Limb (tissue), 2 donors: ENCODE data around the gene LRWD1.
"Not testable (repeated sequence)": the region's sequence is repeated elsewhere in the genome, so short reads cannot be mapped to it uniquely, and the experiment has no call there.

Experiments
- DNase-seq, 2 donors: peaks; one replicate each; pipeline ENCODE4 v3.0.0-alpha.2; 2016; ENCODE audit errors: extremely low spot score in 2 of 2

The LRWD1 gene

DNA sequence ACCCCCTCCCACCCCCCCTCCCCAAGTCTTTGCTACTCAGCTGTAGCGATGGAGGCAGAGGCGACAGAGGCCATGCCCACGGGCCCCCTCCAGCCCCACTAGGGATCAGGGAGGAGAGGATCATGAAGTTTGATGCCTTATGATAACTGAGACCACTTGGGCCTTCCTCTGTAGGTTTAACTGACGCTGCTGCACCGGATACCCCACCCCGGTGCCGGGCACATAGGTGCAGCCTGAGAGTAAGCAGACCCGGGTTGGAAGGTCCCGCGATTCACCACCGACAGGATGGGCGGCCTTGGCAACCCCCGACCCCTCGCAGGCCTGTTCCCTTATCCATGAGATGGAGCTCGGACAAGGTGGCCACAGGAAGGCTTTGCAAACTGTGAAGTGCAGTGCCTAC lies 29.2 kb downstream of the LRWD1 start:
- DNase-seq: not testable (repeated sequence)

DNA sequence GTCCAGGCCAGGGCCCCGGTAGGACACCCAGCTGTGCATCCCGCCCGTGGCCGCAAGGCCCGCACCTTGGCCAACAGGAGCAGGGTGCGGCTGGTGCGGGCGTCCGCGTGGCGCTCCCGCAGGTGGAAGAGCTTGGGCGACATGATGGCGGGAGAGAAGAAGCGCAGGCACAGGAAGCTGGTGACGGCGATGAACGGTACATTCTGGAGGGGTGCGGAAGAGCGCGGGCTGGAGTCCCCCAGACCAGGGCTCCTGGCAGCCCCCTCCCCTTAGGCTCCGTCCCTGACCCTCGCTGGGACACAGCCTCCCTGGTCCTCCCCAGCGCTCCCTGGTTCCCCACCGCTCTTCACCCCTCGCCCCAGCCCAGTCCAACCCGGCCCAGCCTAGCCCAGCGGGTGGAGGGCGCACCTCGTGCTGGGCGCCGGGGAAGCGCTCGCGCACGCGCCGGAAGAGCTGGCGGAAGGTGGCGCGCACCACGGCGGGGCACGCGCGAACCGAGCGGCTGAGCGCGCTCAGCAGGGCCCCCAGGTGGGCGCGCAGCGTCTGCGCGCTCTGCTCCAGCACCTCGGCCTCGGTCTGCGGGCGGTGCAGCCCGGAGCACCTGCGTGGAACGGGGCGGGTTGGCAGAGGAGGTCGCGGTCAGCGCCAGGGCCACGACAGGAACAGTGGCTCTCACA lies 29.8 kb downstream of the LRWD1 start:
- not testable (repeated sequence) for DNase-seq

GRCh38 chr7:102496861-102497260 lies 32.1 kb downstream of the LRWD1 start:
- not testable (repeated sequence) for DNase-seq

DNA sequence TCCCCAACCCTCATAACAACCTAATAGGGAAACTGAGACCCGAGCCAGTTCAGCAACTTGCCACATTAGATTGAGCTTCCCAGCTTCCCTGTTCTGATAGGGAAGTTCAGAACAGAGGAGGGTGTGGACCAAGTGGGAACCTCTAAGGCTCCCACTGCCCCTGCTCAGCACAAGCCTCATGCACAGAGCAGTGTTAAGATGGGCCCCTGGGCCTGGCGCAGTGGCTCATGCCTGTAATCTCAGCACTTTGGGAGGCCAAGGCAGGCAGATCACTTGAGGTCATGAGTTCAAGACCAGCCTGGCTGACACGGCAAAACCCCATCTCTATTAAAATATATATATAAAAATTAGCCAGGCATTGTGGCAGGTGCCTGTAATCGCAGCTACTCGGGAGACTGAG lies 32.5 kb downstream of the LRWD1 start:
- DNase-seq: not testable (repeated sequence)

- not testable (repeated sequence) for DNase-seq
Measured at GRCh38 chr7:102498321-102498720, 33.5 kb downstream of the LRWD1 start.

DNA sequence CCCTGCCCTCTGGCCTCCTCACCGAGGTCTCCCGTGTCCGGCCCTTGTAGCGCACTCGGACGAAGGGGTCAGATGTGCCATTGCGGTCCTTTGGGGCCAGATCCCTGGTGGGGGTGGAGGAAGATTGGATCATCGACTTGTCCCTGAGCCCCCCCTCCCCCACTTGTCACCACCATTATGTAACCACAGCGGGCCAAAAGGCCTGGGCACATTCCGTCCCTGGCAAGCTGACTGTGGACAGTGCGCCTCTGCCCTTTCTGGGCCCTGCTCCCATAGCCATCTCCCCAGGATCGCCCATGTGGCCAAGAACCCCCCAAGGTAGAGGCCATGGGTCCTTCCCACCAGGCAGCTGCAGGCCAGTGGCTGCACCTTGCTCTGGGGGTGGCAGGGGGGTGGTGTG lies 38.4 kb downstream of the LRWD1 start:
- DNase-seq: not testable (repeated sequence)

DNA sequence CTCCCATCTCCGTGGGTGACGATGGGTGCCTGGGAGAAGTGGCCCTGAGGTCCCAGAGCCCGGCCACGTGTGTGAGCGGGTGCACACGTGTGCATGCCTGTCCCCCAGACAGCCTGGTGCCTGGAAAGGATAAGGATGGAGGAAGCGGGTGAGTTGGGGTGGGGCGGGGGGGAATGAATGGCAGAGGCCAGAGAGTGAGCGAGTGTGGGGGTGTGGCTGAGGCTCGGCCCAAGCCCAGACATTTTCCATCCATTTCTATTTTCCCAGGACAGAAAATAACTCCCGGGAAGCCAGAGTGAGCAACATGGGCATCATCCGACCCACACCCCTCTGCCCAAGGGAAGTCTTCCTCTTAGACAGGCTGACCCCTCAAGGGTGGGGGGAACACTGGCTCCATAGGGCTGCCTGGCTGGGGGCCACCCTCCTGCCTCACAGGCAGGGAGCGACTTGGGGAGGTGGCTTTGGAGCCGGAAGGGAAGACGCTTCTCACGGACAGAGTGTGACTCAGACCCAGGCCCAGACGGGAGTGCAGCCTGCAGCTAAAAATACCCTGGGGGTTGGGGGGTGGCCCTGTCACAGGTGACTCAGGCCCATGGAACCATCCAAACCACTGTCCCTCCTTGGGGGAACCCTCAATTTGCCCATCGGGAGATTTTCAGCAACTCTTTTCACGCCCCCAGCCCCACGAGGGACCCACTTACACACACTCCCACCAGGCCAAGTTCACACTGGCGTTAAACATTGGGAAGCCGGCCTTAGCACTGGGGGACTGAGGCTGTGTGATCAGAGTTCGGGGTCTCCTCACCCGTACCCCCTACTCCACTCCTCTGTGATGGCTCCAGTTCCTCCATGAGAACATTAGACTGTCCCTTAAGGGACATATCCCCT lies 40.8 kb downstream of the LRWD1 start:
- not testable (repeated sequence) for DNase-seq

- not testable (repeated sequence) for DNase-seq
Measured at GRCh38 chr7:102507410-102508088, 42.8 kb downstream of the LRWD1 start.

- DNase-seq: not testable (repeated sequence)
Measured at GRCh38 chr7:102510575-102510974, 45.8 kb downstream of the LRWD1 start.

DNA sequence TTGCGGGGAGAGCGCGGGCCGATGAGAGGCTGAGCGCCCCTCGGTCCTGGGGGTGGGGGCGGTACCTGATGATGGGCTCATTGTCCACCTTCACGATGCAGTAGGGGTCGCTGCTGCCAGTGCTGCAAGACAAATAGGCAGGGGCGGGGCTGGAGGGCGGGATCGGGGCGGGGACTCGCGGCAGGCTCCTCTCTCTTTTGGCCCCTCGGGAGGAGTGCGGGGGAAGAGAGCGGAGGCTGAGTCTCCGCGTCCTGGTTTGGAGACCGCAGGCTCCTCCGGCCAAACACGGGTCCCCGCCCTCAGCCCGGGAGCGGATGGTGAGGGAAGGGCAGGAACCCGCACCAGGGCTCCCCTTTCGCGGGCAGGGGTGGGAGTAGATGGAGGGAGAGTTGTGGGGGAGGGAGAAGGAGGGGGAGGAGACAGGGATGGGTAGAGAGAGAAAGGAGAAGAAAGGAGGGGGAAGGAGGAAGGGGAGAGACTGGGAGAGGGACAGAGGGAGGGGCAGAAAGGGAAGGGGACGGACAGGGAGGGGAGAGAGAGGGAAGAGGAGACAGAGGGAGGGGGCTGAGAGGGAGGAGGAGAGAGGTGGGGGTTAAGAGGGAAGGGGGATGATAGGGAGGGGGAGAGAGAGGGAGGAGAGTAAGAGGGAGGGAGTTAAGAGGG lies 47.2 kb downstream of the LRWD1 start:
- DNase-seq: not testable (repeated sequence)

GRCh38 chr7:102512642-102513221 lies 47.9 kb downstream of the LRWD1 start:
- DNase-seq: peak; percentile 78 to 90

DNA sequence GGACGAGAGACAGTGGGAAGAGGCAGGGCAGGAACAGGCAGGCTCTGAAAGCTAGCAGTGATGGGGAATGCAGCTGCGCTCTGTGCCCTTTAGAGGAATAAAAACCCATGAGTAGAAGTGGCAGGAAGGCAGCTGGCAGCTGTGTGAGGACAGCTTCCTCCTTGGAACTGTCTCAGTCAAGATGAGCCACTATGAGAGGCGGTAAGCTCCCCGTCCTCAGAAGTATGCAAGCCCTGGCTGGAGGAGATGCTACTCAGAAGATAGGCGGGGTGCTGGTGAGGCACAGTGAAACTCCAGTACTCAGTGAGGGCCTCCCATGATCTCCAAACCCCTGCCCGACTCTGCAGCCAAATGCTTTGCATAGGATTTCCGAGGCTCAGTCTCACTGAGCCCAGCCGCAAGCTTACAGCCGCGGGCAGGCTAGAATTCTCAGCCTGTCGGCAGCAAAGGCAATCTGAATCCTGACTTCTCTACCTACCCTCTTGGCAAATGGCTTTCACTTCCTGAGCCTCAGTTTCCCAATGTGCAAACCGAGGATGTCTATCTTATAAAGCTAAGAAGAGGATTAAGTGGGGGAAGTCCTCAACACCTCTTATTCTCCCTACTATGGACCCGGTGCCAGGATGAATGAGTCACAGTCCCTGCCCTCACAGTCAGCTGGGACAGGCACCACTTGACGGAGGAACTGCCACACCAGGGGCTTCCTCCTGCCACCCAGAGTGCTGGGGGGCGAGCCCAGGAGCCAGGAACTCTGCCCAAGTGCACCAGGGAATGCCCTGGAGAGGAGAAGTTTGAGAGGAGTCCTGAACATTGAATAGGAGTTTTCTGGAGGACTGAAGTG lies 50.3 kb downstream of the LRWD1 start:
- DNase-seq: not testable (repeated sequence)

- not testable (repeated sequence) for DNase-seq
Measured at GRCh38 chr7:102515889-102516288, 51.1 kb downstream of the LRWD1 start.

DNA sequence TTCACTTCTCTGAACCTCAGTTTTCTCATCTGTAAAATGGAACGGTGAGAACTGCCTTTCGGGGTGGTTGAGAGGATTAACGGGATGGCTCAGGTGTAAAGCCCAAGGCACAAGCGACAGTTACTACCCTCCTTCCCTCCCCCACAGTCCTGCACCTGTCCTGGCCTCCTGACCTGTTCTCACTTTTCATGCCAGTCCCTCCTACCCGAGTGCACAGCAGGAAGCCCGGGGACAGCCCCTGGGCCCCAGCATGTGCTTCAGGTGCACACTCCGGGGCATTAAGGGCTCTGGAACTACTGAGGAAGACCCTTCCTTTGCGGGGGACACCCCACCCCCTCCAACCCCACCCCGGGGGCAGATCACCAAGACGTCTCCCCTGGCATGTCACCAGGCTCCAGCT lies 52.2 kb downstream of the LRWD1 start:
- DNase-seq: not testable (repeated sequence)

- DNase-seq: peak in 1 of 2 donors; percentile 72
Measured at GRCh38 chr7:102517550-102518147, 52.9 kb downstream of the LRWD1 start, which contains the start of gene RASA4B. Gene RASA4B (minus strand): TSS chr7:102517777. CDS start chr7:102517710, 67 bp downstream.

DNA sequence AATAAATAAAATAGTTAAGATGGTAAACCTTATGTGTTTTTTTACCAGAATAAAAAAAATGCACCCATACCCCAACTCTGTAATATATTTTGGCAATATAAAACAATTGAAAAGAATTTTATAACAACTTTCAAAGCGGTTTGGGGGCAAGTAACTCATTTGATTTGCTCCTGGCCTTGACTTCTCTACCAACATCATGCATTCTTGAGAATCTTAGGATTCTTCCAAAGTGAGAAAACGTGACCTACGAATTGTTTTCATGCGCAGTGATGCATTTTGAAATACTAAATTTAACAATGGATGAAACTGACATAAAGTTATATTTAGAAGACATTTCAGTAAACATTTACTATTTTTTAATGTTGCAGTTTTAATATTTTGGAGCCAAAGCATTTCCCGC lies 56.0 kb downstream of the LRWD1 start:
- DNase-seq: not testable (repeated sequence)
